ENCODE measurements around the gene TGM5. TPM values are rescaled to one million over a fixed set of nuclear protein-coding genes. Genes with fewer than 3 reads are reported as not detected.

Gene TGM5
- total RNA-seq, 1 experiment from 2014 or later, result not detected

DNA sequence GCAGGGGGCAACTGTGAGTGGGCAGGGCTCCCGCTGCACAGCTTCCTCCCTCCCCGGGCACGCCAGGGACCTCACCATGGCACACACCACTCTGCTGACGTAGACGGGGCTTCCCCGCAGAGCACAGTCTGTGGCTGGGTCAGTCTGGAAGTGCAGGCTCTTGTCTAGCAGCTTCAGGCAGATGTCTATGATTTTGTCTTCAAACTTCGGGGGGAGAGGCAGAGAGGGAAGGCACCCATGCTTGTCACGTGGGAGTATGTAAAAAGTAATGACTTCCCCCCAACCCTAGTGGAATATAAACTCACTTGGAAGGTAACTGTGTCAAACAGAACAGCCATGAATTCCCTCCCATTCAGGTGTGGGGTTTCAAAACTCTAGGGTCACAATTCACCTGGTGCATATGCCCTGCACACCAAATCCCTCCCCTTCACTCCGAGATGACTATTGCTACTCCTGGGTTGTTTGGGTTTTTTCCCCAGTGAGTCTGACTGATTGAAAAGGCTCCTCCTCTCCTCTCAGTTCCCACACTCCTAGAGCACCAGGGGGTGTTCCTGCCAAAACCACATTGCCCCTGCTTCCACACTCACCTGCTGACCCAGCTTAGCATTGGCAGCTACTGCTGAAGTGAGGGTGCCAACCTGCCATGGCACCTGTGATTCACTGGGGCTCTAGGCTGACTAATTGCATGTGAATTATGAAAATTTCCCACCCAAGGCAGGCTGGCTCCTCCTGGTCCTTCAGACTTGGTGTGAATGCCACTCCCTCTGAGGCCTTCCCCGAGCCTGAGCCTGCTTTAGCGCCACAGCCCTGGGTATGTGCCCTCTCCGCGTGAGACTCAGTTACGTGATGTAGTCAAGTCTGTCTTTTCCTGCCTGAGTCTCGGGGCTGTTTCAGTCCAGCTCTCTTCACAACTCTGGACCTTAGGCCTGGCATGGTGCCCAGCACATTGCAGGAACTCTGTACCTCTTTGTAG is 13.0 kb downstream of the TGM5 start:
- POLR2A ChIA-PET, result no interaction called here
- CTCF ChIA-PET, result interaction anchor here (1.5 to 2.8 kb wide), 4 partner anchors 28 to 50 kb away, joined by 3 to 11 read pairs (median 3); no protein-coding TSS in a partner anchor
- ATAC-seq (no peak), DNase-seq (ENCODE audit: low spot score) (no peak)
- TF ChIP-seq CREM (CRISPR knock-in tag; IDR thresholded peaks at IDR 0.05) (no peak), ZNF423 (CRISPR knock-in tag; IDR thresholded peaks at IDR 0.05) (no peak), ZNF396 (CRISPR knock-in tag; IDR thresholded peaks at IDR 0.05; ENCODE audit: borderline replicate concordance) (no peak), NFE2L1 (CRISPR knock-in tag; IDR thresholded peaks at IDR 0.05) (no peak), CREB1 (CRISPR knock-in tag; IDR thresholded peaks at IDR 0.05) (no peak), NFYB (CRISPR knock-in tag; conservative IDR thresholded peaks at IDR 0.05; ENCODE audit: low read depth) (no peak), KAT7 (CRISPR knock-in tag; IDR thresholded peaks at IDR 0.05; ENCODE audit: borderline replicate concordance) (no peak), SOX15 (CRISPR knock-in tag; IDR thresholded peaks at IDR 0.05) (no peak), ZNF416 (CRISPR knock-in tag; IDR thresholded peaks at IDR 0.05) (no peak), ZNF317 (CRISPR knock-in tag; IDR thresholded peaks at IDR 0.05; ENCODE audit: borderline replicate concordance, low read depth) (no peak), FOXP1 (CRISPR knock-in tag; IDR thresholded peaks at IDR 0.05; ENCODE audit: borderline replicate concordance) (no peak), ZNF671 (CRISPR knock-in tag; IDR thresholded peaks at IDR 0.05) (no peak)
- TF ChIP-seq, protein P1, sequence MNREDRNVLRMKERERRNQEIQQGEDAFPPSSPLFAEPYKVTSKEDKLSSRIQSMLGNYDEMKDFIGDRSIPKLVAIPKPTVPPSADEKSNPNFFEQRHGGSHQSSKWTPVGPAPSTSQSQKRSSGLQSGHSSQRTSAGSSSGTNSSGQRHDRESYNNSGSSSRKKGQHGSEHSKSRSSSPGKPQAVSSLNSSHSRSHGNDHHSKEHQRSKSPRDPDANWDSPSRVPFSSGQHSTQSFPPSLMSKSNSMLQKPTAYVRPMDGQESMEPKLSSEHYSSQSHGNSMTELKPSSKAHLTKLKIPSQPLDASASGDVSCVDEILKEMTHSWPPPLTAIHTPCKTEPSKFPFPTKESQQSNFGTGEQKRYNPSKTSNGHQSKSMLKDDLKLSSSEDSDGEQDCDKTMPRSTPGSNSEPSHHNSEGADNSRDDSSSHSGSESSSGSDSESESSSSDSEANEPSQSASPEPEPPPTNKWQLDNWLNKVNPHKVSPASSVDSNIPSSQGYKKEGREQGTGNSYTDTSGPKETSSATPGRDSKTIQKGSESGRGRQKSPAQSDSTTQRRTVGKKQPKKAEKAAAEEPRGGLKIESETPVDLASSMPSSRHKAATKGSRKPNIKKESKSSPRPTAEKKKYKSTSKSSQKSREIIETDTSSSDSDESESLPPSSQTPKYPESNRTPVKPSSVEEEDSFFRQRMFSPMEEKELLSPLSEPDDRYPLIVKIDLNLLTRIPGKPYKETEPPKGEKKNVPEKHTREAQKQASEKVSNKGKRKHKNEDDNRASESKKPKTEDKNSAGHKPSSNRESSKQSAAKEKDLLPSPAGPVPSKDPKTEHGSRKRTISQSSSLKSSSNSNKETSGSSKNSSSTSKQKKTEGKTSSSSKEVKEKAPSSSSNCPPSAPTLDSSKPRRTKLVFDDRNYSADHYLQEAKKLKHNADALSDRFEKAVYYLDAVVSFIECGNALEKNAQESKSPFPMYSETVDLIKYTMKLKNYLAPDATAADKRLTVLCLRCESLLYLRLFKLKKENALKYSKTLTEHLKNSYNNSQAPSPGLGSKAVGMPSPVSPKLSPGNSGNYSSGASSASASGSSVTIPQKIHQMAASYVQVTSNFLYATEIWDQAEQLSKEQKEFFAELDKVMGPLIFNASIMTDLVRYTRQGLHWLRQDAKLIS (CRISPR knock-in tag; IDR thresholded peaks at IDR 0.05; ENCODE audit: borderline replicate concordance), result no peak
- TF ChIP-seq, protein P2, sequence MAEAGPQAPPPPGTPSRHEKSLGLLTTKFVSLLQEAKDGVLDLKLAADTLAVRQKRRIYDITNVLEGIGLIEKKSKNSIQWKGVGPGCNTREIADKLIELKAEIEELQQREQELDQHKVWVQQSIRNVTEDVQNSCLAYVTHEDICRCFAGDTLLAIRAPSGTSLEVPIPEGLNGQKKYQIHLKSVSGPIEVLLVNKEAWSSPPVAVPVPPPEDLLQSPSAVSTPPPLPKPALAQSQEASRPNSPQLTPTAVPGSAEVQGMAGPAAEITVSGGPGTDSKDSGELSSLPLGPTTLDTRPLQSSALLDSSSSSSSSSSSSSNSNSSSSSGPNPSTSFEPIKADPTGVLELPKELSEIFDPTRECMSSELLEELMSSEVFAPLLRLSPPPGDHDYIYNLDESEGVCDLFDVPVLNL (CRISPR knock-in tag; IDR thresholded peaks at IDR 0.05; ENCODE audit: borderline replicate concordance, low read depth), result no peak
- no peak overlapping the region for H3K27ac Mint-ChIP-seq
- no peak overlapping the region for H3K4me3 Mint-ChIP-seq
- no peaks in the 10 kb centered on the region for H3K36me3 Mint-ChIP-seq
- no peaks in the 10 kb centered on the region for H3K9me3 Mint-ChIP-seq
- no peaks in the 10 kb centered on the region for H3K4me1 Mint-ChIP-seq
- no peaks in the 10 kb centered on the region; the same call in 1 of the 2 replicates for H3K27me3 Mint-ChIP-seq (ENCODE audit: low read depth)

DNA sequence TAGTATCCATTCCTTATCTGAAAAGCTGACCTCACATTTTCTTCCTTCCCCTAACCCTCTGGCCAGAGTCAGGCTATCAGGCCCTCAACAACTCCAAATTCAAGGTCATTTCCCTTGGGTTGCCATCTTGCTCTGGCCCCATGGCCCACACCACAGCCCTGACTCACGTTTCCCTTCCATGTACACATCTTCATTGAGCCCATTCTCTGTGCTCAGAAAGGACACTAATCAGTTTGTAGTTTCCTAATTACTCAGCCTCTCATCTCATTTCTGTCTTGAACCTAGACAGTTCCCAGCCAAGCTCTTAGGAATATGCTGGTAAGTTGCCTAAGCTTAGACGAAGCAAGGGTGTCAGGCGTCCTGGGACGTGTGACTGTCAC is 14.9 kb downstream of the TGM5 start:
- ChIA-PET POLR2A (no interaction called here), CTCF (no interaction called here)
- TF ChIP-seq TCF7 (CRISPR knock-in tag; IDR thresholded peaks at IDR 0.05; ENCODE audit: low read depth) (no peak), ELF4 (CRISPR knock-in tag; IDR thresholded peaks at IDR 0.05; ENCODE audit: low read depth) (no peak), FOXP1 (CRISPR knock-in tag; IDR thresholded peaks at IDR 0.05; ENCODE audit: borderline replicate concordance) (no peak), NR3C1 (CRISPR knock-in tag; conservative IDR thresholded peaks at IDR 0.05; ENCODE audit: low read depth) (no peak), ZNF263 (CRISPR knock-in tag; IDR thresholded peaks at IDR 0.05; ENCODE audit: low read depth) (no peak)
- TF ChIP-seq, protein P1 (CRISPR knock-in tag; IDR thresholded peaks at IDR 0.05; ENCODE audit: borderline replicate concordance), result no peak
- TF ChIP-seq, protein P3, sequence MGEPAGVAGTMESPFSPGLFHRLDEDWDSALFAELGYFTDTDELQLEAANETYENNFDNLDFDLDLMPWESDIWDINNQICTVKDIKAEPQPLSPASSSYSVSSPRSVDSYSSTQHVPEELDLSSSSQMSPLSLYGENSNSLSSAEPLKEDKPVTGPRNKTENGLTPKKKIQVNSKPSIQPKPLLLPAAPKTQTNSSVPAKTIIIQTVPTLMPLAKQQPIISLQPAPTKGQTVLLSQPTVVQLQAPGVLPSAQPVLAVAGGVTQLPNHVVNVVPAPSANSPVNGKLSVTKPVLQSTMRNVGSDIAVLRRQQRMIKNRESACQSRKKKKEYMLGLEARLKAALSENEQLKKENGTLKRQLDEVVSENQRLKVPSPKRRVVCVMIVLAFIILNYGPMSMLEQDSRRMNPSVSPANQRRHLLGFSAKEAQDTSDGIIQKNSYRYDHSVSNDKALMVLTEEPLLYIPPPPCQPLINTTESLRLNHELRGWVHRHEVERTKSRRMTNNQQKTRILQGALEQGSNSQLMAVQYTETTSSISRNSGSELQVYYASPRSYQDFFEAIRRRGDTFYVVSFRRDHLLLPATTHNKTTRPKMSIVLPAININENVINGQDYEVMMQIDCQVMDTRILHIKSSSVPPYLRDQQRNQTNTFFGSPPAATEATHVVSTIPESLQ (CRISPR knock-in tag; IDR thresholded peaks at IDR 0.05), result no peak
- ATAC-seq, result no peak
- no peak overlapping the region for H3K4me3 Mint-ChIP-seq
- no peaks in the 10 kb centered on the region for H3K4me1 Mint-ChIP-seq
- H3K27me3 Mint-ChIP-seq (ENCODE audit: low read depth), result no peaks in the 10 kb centered on the region; the same call in 1 of the 2 replicates
- H3K27ac Mint-ChIP-seq, result no peak overlapping the region
- DNase-seq (ENCODE audit: low spot score), result no peak
- H3K9me3 Mint-ChIP-seq, result no peaks in the 10 kb centered on the region
- H3K36me3 Mint-ChIP-seq, result no peaks in the 10 kb centered on the region

All from WTC11 (cell line).